GM12878 (cell line): ENCODE results near the gene CDCA5. TPM values are rescaled to one million over a fixed set of nuclear protein-coding genes. Genes with fewer than 3 reads are reported as not detected.

ENCODE experiments used
- ATAC-seq: fragments of 200-7000 bp; cut with Tn5 transposase; 3 replicates; pipeline ENCODE4 v1.9.1; 2020; ENCODE audit warnings: mild to moderate bottlenecking, moderate library complexity
- BruUV-seq: library from RNA; stranded (reverse); fragments of 400-500 nt; replicated peaks from 2 replicates; lab custom pipeline; 2021; lab: Mats Ljungman, UMichigan
- CTCF ChIA-PET: fragments of 300-600 bp; sonication (Branson Sonifier 250); formaldehyde crosslinking; extraction: SDS; loops from one replicate; lab custom pipeline; 2021; ENCODE audit warnings: inconsistent platforms; lab: Yijun Ruan, JAX
- POLR2A ChIA-PET: fragments of 350-600 bp; formaldehyde crosslinking; extraction: SDS; loops from one replicate; lab custom pipeline; 2021; ENCODE audit warnings: inconsistent platforms; lab: Charles Lee
- RAD21 ChIA-PET: fragments of 300-600 bp; sonication (Branson Sonifier 250); formaldehyde crosslinking; loops from one replicate; lab custom pipeline; 2023; ENCODE audit warnings: antibody characterized with exemption; ENCODE audit not compliant: unreplicated experiment; lab: Charles Lee
- SMC1A ChIA-PET: fragments of 300-600 bp; sonication (Branson Sonifier 250); formaldehyde crosslinking; loops from one replicate; lab custom pipeline; 2023; ENCODE audit not compliant: unreplicated experiment, uncharacterized antibody; lab: Charles Lee
- DNase-seq: peaks from one replicate; pipeline ENCODE4 v3.0.0-alpha.2; 2011; ENCODE audit warnings: low read depth, low spot score
- FAIRE-seq: peaks from 3 replicates; lab custom pipeline; 2011; peaks lifted over from hg19 to GRCh38; lab: Jason Lieb, UNC
- H2AFZ ChIP-seq: 2 replicates; pipeline ENCODE4 v1.6.0; 2011; ENCODE audit warnings: low read depth, low read length, control low read depth; ENCODE audit not compliant: control insufficient read depth
- H3K27ac ChIP-seq: 2 replicates; pipeline ENCODE4 v1.5.1; 2011; ENCODE audit warnings: control low read depth; ENCODE audit not compliant: control insufficient read depth, insufficient read depth
- H3K27me3 ChIP-seq, 2 experiments: replicated peaks in 1 of 2; 2 replicates each; pipeline versions ENCODE4 v1.6.0 to v1.6.1; 2011; ENCODE audit warnings: low read length in 1 of 2; ENCODE audit not compliant: control insufficient read depth in 2 of 2, insufficient read depth in 2 of 2
- H3K36me3 ChIP-seq, 2 experiments: 2 replicates each; pipeline ENCODE4 v1.5.1; 2011; ENCODE audit warnings: low read length in 1 of 2; ENCODE audit not compliant: control insufficient read depth in 2 of 2, insufficient read depth in 2 of 2
- H3K4me1 ChIP-seq: 2 replicates; pipeline ENCODE4 v1.6.1; 2011; ENCODE audit warnings: mild to moderate bottlenecking, low read length, moderate library complexity, mixed read lengths; ENCODE audit not compliant: control insufficient read depth, insufficient read depth
- H3K4me2 ChIP-seq: 2 replicates; pipeline ENCODE4 v1.6.0; 2011; ENCODE audit warnings: control low read depth; ENCODE audit not compliant: control insufficient read depth, insufficient read depth
- H3K4me3 ChIP-seq: fragments of 200-600 bp; sonication (generic); 2 replicates; pipeline ENCODE4 v1.5.1; 2016
- H3K79me2 ChIP-seq: 2 replicates; pipeline ENCODE4 v1.6.0; 2011; ENCODE audit warnings: low read length; ENCODE audit not compliant: control insufficient read depth, insufficient read depth
- H3K9ac ChIP-seq: 2 replicates; pipeline ENCODE4 v1.8.0; 2011; ENCODE audit warnings: low read length, control low read depth, mixed read lengths; ENCODE audit not compliant: control insufficient read depth, insufficient read depth
- H3K9me3 ChIP-seq: replicated peaks from 3 replicates; pipeline ENCODE4 v1.5.1; 2011; ENCODE audit warnings: mild to moderate bottlenecking, low read length; ENCODE audit not compliant: control insufficient read depth, insufficient read depth
- H4K20me1 ChIP-seq: 2 replicates; pipeline ENCODE4 v1.6.0; 2011; ENCODE audit not compliant: control insufficient read depth, insufficient read depth
- BACH1 ChIP-seq: fragments of 450-650 bp; IDR thresholded peaks from 2 replicates; pipeline ENCODE4 v1.6.1; 2017; ENCODE audit warnings: mild to moderate bottlenecking, borderline replicate concordance
- BRCA1 ChIP-seq: IDR thresholded peaks from 2 replicates; pipeline ENCODE4 v1.6.1; 2011; ENCODE audit warnings: low read depth, low read length, improper control_type of control experiment
- CEBPZ ChIP-seq: fragments of 150-350 bp; IDR thresholded peaks from 2 replicates; pipeline ENCODE4 v1.6.1; 2016; ENCODE audit warnings: low read depth, low read length
- CHD4 ChIP-seq: fragments of 200-600 bp; sonication (generic); IDR thresholded peaks from 2 replicates; pipeline ENCODE4 v1.6.1; 2016; ENCODE audit warnings: mild to moderate bottlenecking
- EGR1 ChIP-seq, 2 experiments: IDR thresholded peaks; 1 replicate in 1 of 2; 2 replicates in 1 of 2; pipeline ENCODE4 v1.6.1; 2011 to 2012; ENCODE audit warnings: low read depth in 2 of 2, low read length in 2 of 2, borderline replicate concordance in 1 of 2, mild to moderate bottlenecking in 1 of 2, moderate library complexity in 1 of 2
- EP300 ChIP-seq, 2 experiments: fragments of 150-350 bp in 1 of 2; IDR thresholded peaks; 2 replicates each; pipeline ENCODE4 v1.6.1; 2011 to 2012; ENCODE audit warnings: low read depth in 2 of 2, low read length in 2 of 2, borderline replicate concordance in 1 of 2, improper control_type of control experiment in 1 of 2, inconsistent platforms in 1 of 2; ENCODE audit not compliant: control insufficient read depth in 1 of 2
- HCFC1 ChIP-seq: fragments of 150-350 bp; IDR thresholded peaks from 2 replicates; pipeline ENCODE4 v1.6.1; 2014; ENCODE audit warnings: low read length
- IRF3 ChIP-seq: fragments of 450-650 bp; IDR thresholded peaks from 2 replicates; pipeline ENCODE4 v1.6.1; 2014; ENCODE audit warnings: mild to moderate bottlenecking
- MTA3 ChIP-seq: IDR thresholded peaks from 2 replicates; pipeline ENCODE4 v1.6.1; 2012; ENCODE audit warnings: low read length, inconsistent platforms, borderline replicate concordance
- MYB ChIP-seq: fragments of 150-350 bp; IDR thresholded peaks from 2 replicates; pipeline ENCODE4 v1.6.1; 2014; ENCODE audit warnings: mild to moderate bottlenecking, low read depth, low read length, borderline replicate concordance
- NBN ChIP-seq: fragments of 450-650 bp; IDR thresholded peaks from 2 replicates; pipeline ENCODE4 v1.6.1; 2016
- NR2C1 ChIP-seq: fragments of 450-650 bp; IDR thresholded peaks from 2 replicates; pipeline ENCODE4 v1.6.1; 2017; ENCODE audit warnings: antibody characterized with exemption, mild to moderate bottlenecking, moderate library complexity
- NR2F1 ChIP-seq: fragments of 450-650 bp; conservative IDR thresholded peaks from 2 replicates; pipeline ENCODE4 v1.6.1; 2017; ENCODE audit warnings: mild to moderate bottlenecking
- POLR2A ChIP-seq: IDR thresholded peaks from 2 replicates; pipeline ENCODE4 v1.6.1; 2011; ENCODE audit warnings: low read depth, mild to moderate bottlenecking, low read length
- SIN3A ChIP-seq: IDR thresholded peaks from 2 replicates; pipeline ENCODE4 v1.6.1; 2012; ENCODE audit warnings: low read depth, low read length, improper control_type of control experiment
- SMAD5 ChIP-seq: IDR thresholded peaks from 2 replicates; pipeline ENCODE4 v1.6.1; 2016; ENCODE audit warnings: antibody characterized with exemption, low read depth
- ZBTB33 ChIP-seq: fragments of 450-650 bp; IDR thresholded peaks from 2 replicates; pipeline ENCODE4 v1.6.1; 2017; ENCODE audit warnings: mild to moderate bottlenecking
- WGBS: methylation state at CpG from one replicate; pipeline ENCODE4 v1.1.6; 2016; ENCODE audit warnings: low lambda C conversion rate; ENCODE audit not compliant: insufficient replicate concordance, insufficient coverage; ENCODE audit errors: missing lambda C conversion rate; 5-methylcytosine and 5-hydroxymethylcytosine counted together
- in situ Hi-C: fragments of 300-500 bp; cut with MboI; formaldehyde crosslinking; loops from 9 replicates; pipeline ENCODE4 v1.14.3; 2018; ENCODE audit warnings: mixed read lengths
- intact Hi-C: fragments of 100-400 bp; cut with micrococcal nuclease; formaldehyde crosslinking; loops from one replicate; pipeline ENCODE4 v1.14.2; 2022; ENCODE audit not compliant: unreplicated experiment
- polyA plus RNA-seq, 11 experiments: library from polyadenylated mRNA; depleted of rRNA in 4 of 11; unstranded in 6 of 11; stranded (reverse) in 5 of 11; fragments of >200 nt; fragmentation: Nextera tagmentation in 4 of 11; fragmentation: Illumina TruSeq in 1 of 11; extraction: Ambion mirVana in 4 of 11; extraction: Trizol in 1 of 11; gene quantifications; 1 replicate in 1 of 11; 2 replicates in 10 of 11; pipeline versions ENCODE4 v1.2.1 to v1.2.3, GENCODE V29; 2011 to 2016; ENCODE audit warnings: inconsistent platforms in 2 of 11, missing spikeins in 2 of 11, low read depth in 1 of 11
- total RNA-seq, 4 experiments: library from RNA; depleted of rRNA in 3 of 4; stranded (reverse); fragments of >200 nt in 3 of 4; fragmentation: Illumina TruSeq in 1 of 4; extraction: Trizol in 1 of 4; gene quantifications; 2 replicates each; pipeline versions ENCODE4 v1.2.1 to v1.2.3, GENCODE V29; 2013 to 2021

CDCA5 gene
- total and polyA plus RNA-seq, 10 of the 15 experiments (the other 5 are each of a cell fraction or from before 2014, with no cell fraction given) = 21.2 to 107 (median 64.9) TPM

- ATAC-seq = no peak
- no peaks in the 10 kb centered on the region for H3K27me3 ChIP-seq
- in situ Hi-C loops (no loop called here), intact Hi-C loops (no loop called here)
- ChIA-PET POLR2A (interaction anchor here (0.5 to 1.2 kb wide), 4 partner anchors 7 to 78 kb away, joined by 3 read pairs; no protein-coding TSS in a partner anchor), SMC1A (no interaction called here), RAD21 (interaction anchor here (1.7 kb wide), 1 partner anchor 11 kb away, joined by 5 read pairs; the partner anchor contains the start of gene ZNHIT2), CTCF (interaction anchor here (1.2 to 2.7 kb wide), 2 partner anchors 11 to 16 kb away, joined by 5 to 7 read pairs; partner anchors contain the start of genes TM7SF2 and ZNHIT2)
- H3K4me3 ChIP-seq = no peak overlapping the region
- BruUV-seq = no TSS peak
- no peaks in the 10 kb centered on the region for H3K9me3 ChIP-seq
- no peak overlapping the region for H3K27ac ChIP-seq
- WGBS = 74% methylated on average over 15 of the region's 15 CpGs
- no peak for FAIRE-seq
- H3K9ac ChIP-seq = no peak overlapping the region
- H3K4me1 ChIP-seq = peaks cover 18% of the 10 kb centered on the region
- TF ChIP-seq MTA3 (no peak), NR2C1 (no peak), BACH1 (no peak), NR2F1 (no peak), HCFC1 (no peak), SIN3A (no peak), POLR2A (peak; percentile 13; the same call in 1 of the 2 replicates), BRCA1 (no peak), IRF3 (no peak), SMAD5 (0 out of 2 replicates have a peak, but pooled peaks have one; percentile 49), EGR1 (IDR thresholded peaks at IDR 0.05; ENCODE audit: borderline replicate concordance in 1 of 2, low read depth in 2 of 2, low read length in 2 of 2) (no peak), NBN (no peak), ZBTB33 (no peak), CHD4 (no peak), MYB (no peak), EP300 (IDR thresholded peaks at IDR 0.05; ENCODE audit: borderline replicate concordance in 1 of 2, control insufficient read depth in 1 of 2, low read depth in 2 of 2, low read length in 2 of 2) (no peak), CEBPZ (no peak)
- H4K20me1 ChIP-seq = 0 out of 2 replicates have a peak, but pooled peaks cover 4% of the 10 kb centered on the region
- DNase-seq = no peak
- H3K79me2 ChIP-seq = peaks cover 31% of the 10 kb centered on the region
- H3K36me3 ChIP-seq = peaks cover 38 to 42% of the 10 kb centered on the region in 2 experiments
- H3K4me2 ChIP-seq = no peak overlapping the region
- H2AFZ ChIP-seq = no peak overlapping the region
These were observed 44.6 kb upstream of the CDCA5 start for GRCh38 chr11:65128182-65129145.
